Measurements from ENCODE around the gene CHST1. TPM values are rescaled to one million over a fixed set of nuclear protein-coding genes. Genes with fewer than 3 reads are reported as not detected.

The CHST1 gene
- polyA plus RNA-seq, 3 donors from 2014 or later = 0.11 TPM; not detected in 2

- Mint-ChIP-seq H3K36me3 (peaks cover 0 to 4% (median 0%) of the 10 kb centered on the region in 3 donors), H3K27me3 (ENCODE audit: low read depth in 3 of 3) (peaks cover 8 to 31% (median 22%) of the 10 kb centered on the region in 3 donors), H3K4me1 (peaks cover 10 to 14% of the 10 kb centered on the region in 2 donors), H3K4me3 (no peak overlapping the region), H3K27ac (no peak overlapping the region), H3K9me3 (peaks cover 0 to 2% (median 0%) of the 10 kb centered on the region in 6 donors)
- DNase-seq = no peak
These were observed 5.6 kb downstream of the CHST1 start for GRCh38 chr11:45659818-45660160.

- Mint-ChIP-seq H3K9me3 (peaks cover 0 to 2% (median 0%) of the 10 kb centered on the region in 6 donors), H3K27me3 (ENCODE audit: low read depth in 3 of 3) (peaks cover 8 to 31% (median 22%) of the 10 kb centered on the region in 3 donors), H3K4me3 (no peak overlapping the region), H3K36me3 (peaks cover 0 to 4% (median 0%) of the 10 kb centered on the region in 3 donors), H3K27ac (no peak overlapping the region), H3K4me1 (peaks cover 10 to 14% of the 10 kb centered on the region in 2 donors)
- DNase-seq = no peak
These were observed 6.2 kb downstream of the CHST1 start for GRCh38 chr11:45659031-45659817.

- peaks cover 6 to 14% of the 10 kb centered on the region in 2 donors for H3K4me1 Mint-ChIP-seq
- DNase-seq = no peak
- peaks cover 0 to 2% (median 0%) of the 10 kb centered on the region in 6 donors for H3K9me3 Mint-ChIP-seq
- H3K27me3 Mint-ChIP-seq (ENCODE audit: low read depth in 3 of 3) = peaks cover 6 to 31% (median 22%) of the 10 kb centered on the region in 3 donors
- peaks cover 0 to 4% (median 0%) of the 10 kb centered on the region in 3 donors for H3K36me3 Mint-ChIP-seq
- no peak overlapping the region for H3K4me3 Mint-ChIP-seq
- no peak overlapping the region for H3K27ac Mint-ChIP-seq
These were observed 7.0 kb downstream of the CHST1 start for GRCh38 chr11:45658292-45658991.

GRCh38 chr11:45657496-45658260 lies 7.7 kb downstream of the CHST1 start:
- peaks cover 10 to 25% (median 20%) of the 10 kb centered on the region in 3 donors for H3K27me3 Mint-ChIP-seq (ENCODE audit: low read depth in 3 of 3)

GRCh38 chr11:45655831-45656230 lies 9.6 kb downstream of the CHST1 start:
- peaks cover 16 to 22% (median 16%) of the 10 kb centered on the region in 3 donors for H3K27me3 Mint-ChIP-seq (ENCODE audit: low read depth in 3 of 3)
- H3K9me3 Mint-ChIP-seq = no peaks in the 10 kb centered on the region
- H3K36me3 Mint-ChIP-seq = peaks cover 0 to 4% (median 0%) of the 10 kb centered on the region in 3 donors
- peaks cover 4 to 14% of the 10 kb centered on the region in 2 donors for H3K4me1 Mint-ChIP-seq
- no peak overlapping the region for H3K27ac Mint-ChIP-seq
- H3K4me3 Mint-ChIP-seq = no peak overlapping the region
- DNase-seq = no peak

More at GRCh38 chr11:45657496-45658260, 7.7 kb downstream of the CHST1 start:
- Mint-ChIP-seq H3K36me3 (peaks cover 0 to 4% (median 0%) of the 10 kb centered on the region in 3 donors), H3K9me3 (peaks cover 0 to 2% (median 0%) of the 10 kb centered on the region in 6 donors), H3K27ac (no peak overlapping the region), H3K4me1 (peaks cover 4 to 14% of the 10 kb centered on the region in 2 donors), H3K4me3 (no peak overlapping the region)
- DNase-seq = no peak

GRCh38 chr11:45655347-45655756 lies 10.1 kb downstream of the CHST1 start:
- peaks cover 0 to 4% (median 0%) of the 10 kb centered on the region in 3 donors for H3K36me3 Mint-ChIP-seq
- peak; percentile 22 to 25 (median 24) for DNase-seq
- H3K27ac Mint-ChIP-seq = no peak overlapping the region
- H3K4me3 Mint-ChIP-seq = no peak overlapping the region
- H3K27me3 Mint-ChIP-seq (ENCODE audit: low read depth in 3 of 3) = peaks cover 11 to 23% (median 18%) of the 10 kb centered on the region in 3 donors
- H3K9me3 Mint-ChIP-seq = no peaks in the 10 kb centered on the region
- H3K4me1 Mint-ChIP-seq = peaks cover 7 to 17% of the 10 kb centered on the region in 2 donors

GRCh38 chr11:45655012-45655283 lies 10.5 kb downstream of the CHST1 start:
- Mint-ChIP-seq H3K4me1 (peaks cover 7 to 20% of the 10 kb centered on the region in 2 donors), H3K27ac (no peak overlapping the region), H3K4me3 (no peak overlapping the region), H3K36me3 (peaks cover 0 to 4% (median 0%) of the 10 kb centered on the region in 3 donors), H3K27me3 (ENCODE audit: low read depth in 3 of 3) (peaks cover 10 to 20% (median 16%) of the 10 kb centered on the region in 3 donors), H3K9me3 (no peaks in the 10 kb centered on the region)
- DNase-seq = no peak

- Mint-ChIP-seq H3K36me3 (peaks cover 0 to 4% (median 0%) of the 10 kb centered on the region in 3 donors), H3K27ac (no peak overlapping the region), H3K4me3 (no peak overlapping the region), H3K27me3 (ENCODE audit: low read depth in 3 of 3) (peaks cover 10 to 20% (median 14%) of the 10 kb centered on the region in 3 donors), H3K9me3 (no peaks in the 10 kb centered on the region), H3K4me1 (peaks cover 7 to 20% of the 10 kb centered on the region in 2 donors)
- DNase-seq = no peak
These were observed 11.0 kb downstream of the CHST1 start for GRCh38 chr11:45654231-45655011.

GRCh38 chr11:45653277-45653676 lies 12.1 kb downstream of the CHST1 start:
- Mint-ChIP-seq H3K27me3 (ENCODE audit: low read depth in 3 of 3) (peaks cover 10 to 20% (median 14%) of the 10 kb centered on the region in 3 donors), H3K4me3 (no peak overlapping the region), H3K27ac (no peak overlapping the region), H3K9me3 (no peaks in the 10 kb centered on the region), H3K36me3 (peaks cover 0 to 4% (median 0%) of the 10 kb centered on the region in 3 donors), H3K4me1 (peaks cover 7 to 20% of the 10 kb centered on the region in 2 donors)
- no peak for DNase-seq

- Mint-ChIP-seq H3K4me1 (peaks cover 7 to 20% of the 10 kb centered on the region in 2 donors), H3K4me3 (no peak overlapping the region), H3K36me3 (peaks cover 0 to 4% (median 0%) of the 10 kb centered on the region in 3 donors), H3K27me3 (ENCODE audit: low read depth in 3 of 3) (peaks cover 6 to 20% (median 14%) of the 10 kb centered on the region in 3 donors), H3K27ac (no peak overlapping the region), H3K9me3 (no peaks in the 10 kb centered on the region)
- DNase-seq = no peak
These were observed 12.6 kb downstream of the CHST1 start for GRCh38 chr11:45652781-45653180.

- no peak for DNase-seq
- Mint-ChIP-seq H3K27ac (no peak overlapping the region), H3K36me3 (peaks cover 0 to 1% (median 0%) of the 10 kb centered on the region in 3 donors), H3K4me3 (no peak overlapping the region), H3K4me1 (peaks cover 7 to 20% of the 10 kb centered on the region in 2 donors), H3K9me3 (no peaks in the 10 kb centered on the region), H3K27me3 (ENCODE audit: low read depth in 3 of 3) (peaks cover 6 to 15% (median 14%) of the 10 kb centered on the region in 3 donors)
These were observed 13.3 kb downstream of the CHST1 start for GRCh38 chr11:45651841-45652749.

- Mint-ChIP-seq H3K36me3 (no peaks in the 10 kb centered on the region), H3K4me1 (peaks cover 7 to 19% of the 10 kb centered on the region in 2 donors), H3K9me3 (no peaks in the 10 kb centered on the region), H3K27me3 (ENCODE audit: low read depth in 3 of 3) (peaks cover 3 to 17% (median 14%) of the 10 kb centered on the region in 3 donors), H3K27ac (no peak overlapping the region), H3K4me3 (no peak overlapping the region)
- no peak for DNase-seq
These were observed 14.3 kb downstream of the CHST1 start for GRCh38 chr11:45651156-45651555.

Data from immature natural killer cell (primary cell).